Activated B cell treated with CpG ODN at 0.5 μM for 24 hours (primary cell): Measurements from ENCODE around the gene C14orf93. TPM values are rescaled to one million over a fixed set of nuclear protein-coding genes. Genes with fewer than 3 reads are reported as not detected.

ENCODE experiments used
- ATAC-seq: fragments of 200-7000 bp; cut with Tn5 transposase; one replicate; pipeline ENCODE4 v1.10.0; 2021; ENCODE audit warnings: low read depth, mild to moderate bottlenecking, moderate library complexity
- CTCF ChIA-PET: fragments of 350-600 bp; sonication (Branson Sonifier 250); formaldehyde crosslinking; loops from one replicate; lab custom pipeline; 2021; ENCODE audit warnings: antibody characterized with exemption; lab: Charles Lee
- POLR2A ChIA-PET: fragments of 350-600 bp; sonication (Branson Sonifier 250); formaldehyde crosslinking; loops from one replicate; lab custom pipeline; 2021; ENCODE audit warnings: antibody characterized with exemption; lab: Charles Lee
- DNase-seq: peaks from one replicate; pipeline ENCODE4 v3.0.0; 2022
- H3K27ac Mint-ChIP-seq: one replicate; pipeline ENCODE4 v1.8.0; 2020; ENCODE audit warnings: mixed read lengths
- H3K27me3 Mint-ChIP-seq: one replicate; pipeline ENCODE4 v1.8.0; 2021; ENCODE audit warnings: mixed read lengths
- H3K36me3 Mint-ChIP-seq: one replicate; pipeline ENCODE4 v1.8.0; 2021; ENCODE audit warnings: low read depth, mixed read lengths
- H3K4me1 Mint-ChIP-seq: one replicate; pipeline ENCODE4 v1.8.0; 2021; ENCODE audit warnings: mixed read lengths
- H3K4me3 Mint-ChIP-seq: one replicate; pipeline ENCODE4 v1.8.0; 2020; ENCODE audit warnings: mild to moderate bottlenecking, mixed read lengths
- H3K9me3 Mint-ChIP-seq: one replicate; pipeline ENCODE4 v1.8.0; 2020; ENCODE audit warnings: mixed read lengths
- CTCF ChIP-seq: fragments of 200-600 bp; IDR thresholded peaks from one replicate; pipeline ENCODE4 v1.8.0; 2022; ENCODE audit warnings: antibody characterized with exemption, mild to moderate bottlenecking
- intact Hi-C: fragments of 100-400 bp; cut with micrococcal nuclease; formaldehyde crosslinking; loops from one replicate; pipeline ENCODE4 v1.15.1; 2024
- total RNA-seq: library from RNA; stranded (reverse); gene quantifications from 2 replicates; pipeline ENCODE4 v1.2.3, GENCODE V29; 2022

Gene C14orf93
- total RNA-seq, 1 donor from 2014 or later = 13.5 TPM

GRCh38 chr14:22991852-22992251, 18.1 kb downstream of the C14orf93 start:
- Mint-ChIP-seq H3K4me1 (peaks cover 3% of the 10 kb centered on the region), H3K9me3 (no peaks in the 10 kb centered on the region), H3K27me3 (no peaks in the 10 kb centered on the region), H3K36me3 (peaks cover 40% of the 10 kb centered on the region), H3K27ac (no peak overlapping the region), H3K4me3 (no peak overlapping the region)
- ATAC-seq (no peak), DNase-seq (no peak)
- ChIA-PET CTCF (interaction anchor here (2.1 to 6.9 kb wide), 3 partner anchors 10 to 67 kb away, joined by 7 to 123 read pairs (median 20); partner anchors contain the start of genes AJUBA and CDH24), POLR2A (interaction anchor here (0.8 to 1.9 kb wide), 2 partner anchors 15 to 120 kb away, joined by 4 to 8 read pairs; no protein-coding TSS in a partner anchor)
- intact Hi-C loops = no loop called here
- TF ChIP-seq CTCF = no peak

GRCh38 chr14:22987291-22987690, 22.7 kb downstream of the C14orf93 start:
- Mint-ChIP-seq H3K36me3 (peaks cover 31% of the 10 kb centered on the region), H3K27ac (no peak overlapping the region), H3K4me3 (no peak overlapping the region), H3K4me1 (no peaks in the 10 kb centered on the region), H3K9me3 (no peaks in the 10 kb centered on the region), H3K27me3 (no peaks in the 10 kb centered on the region)
- DNase-seq (no peak), ATAC-seq (no peak)
- POLR2A ChIA-PET = interaction anchor here (0.6 to 3.3 kb wide), 4 partner anchors 20 to 107 kb away, joined by 3 to 26 read pairs (median 12); partner anchors contain the start of genes ACIN1 and CDH24
- TF ChIP-seq CTCF = no peak
- CTCF ChIA-PET = interaction anchor here (0.7 to 9.7 kb wide), 22 partner anchors 9 to 416 kb away, joined by 3 to 284 read pairs (median 6); partner anchors contain the start of genes ACIN1, C14orf119, CDH24 and HAUS4
- intact Hi-C loops = no loop called here

- Mint-ChIP-seq H3K9me3 (no peaks in the 10 kb centered on the region), H3K4me3 (no peak overlapping the region), H3K36me3 (peaks cover 28% of the 10 kb centered on the region), H3K27ac (no peak overlapping the region), H3K4me1 (no peaks in the 10 kb centered on the region), H3K27me3 (no peaks in the 10 kb centered on the region)
- CTCF ChIA-PET = interaction anchor here (0.6 to 9.7 kb wide), 43 partner anchors 9 to 759 kb away, joined by 3 to 284 read pairs (median 5); partner anchors contain the start of genes ACIN1, C14orf119, CDH24 and HAUS4
- peak; percentile 70 for DNase-seq
- peak; percentile 62 for ATAC-seq
- peak; percentile 91 for TF ChIP-seq CTCF
- intact Hi-C loops = loop anchor here (1.0 kb wide), 2 partner anchors 49 to 72 kb away; no protein-coding TSS in a partner anchor
- POLR2A ChIA-PET = interaction anchor here (0.6 to 3.3 kb wide), 5 partner anchors 8 to 416 kb away, joined by 3 to 26 read pairs (median 5); partner anchors contain the start of genes ACIN1 and CDH24
Measured at GRCh38 chr14:22986508-22987054, 23.4 kb downstream of the C14orf93 start.

- ChIA-PET POLR2A (interaction anchor here (0.9 to 3.3 kb wide), 4 partner anchors 9 to 108 kb away, joined by 3 to 26 read pairs (median 14); partner anchors contain the start of genes ACIN1 and CDH24), CTCF (interaction anchor here (0.6 to 9.7 kb wide), 43 partner anchors 10 to 759 kb away, joined by 3 to 284 read pairs (median 5); partner anchors contain the start of genes ACIN1, C14orf119, CDH24 and HAUS4)
- DNase-seq = no peak
- H3K27ac Mint-ChIP-seq = no peak overlapping the region
- no peaks in the 10 kb centered on the region for H3K9me3 Mint-ChIP-seq
- peaks cover 28% of the 10 kb centered on the region for H3K36me3 Mint-ChIP-seq
- no peak for ATAC-seq
- intact Hi-C loops = loop anchor here (1.0 kb wide), 2 partner anchors 49 to 72 kb away; no protein-coding TSS in a partner anchor
- H3K4me1 Mint-ChIP-seq = no peaks in the 10 kb centered on the region
- H3K27me3 Mint-ChIP-seq = no peaks in the 10 kb centered on the region
- TF ChIP-seq CTCF = no peak
- no peak overlapping the region for H3K4me3 Mint-ChIP-seq
Measured at GRCh38 chr14:22985894-22986507, 23.9 kb downstream of the C14orf93 start.
